ENCODE measurements around the gene BPIFB1. TPM values are rescaled to one million over a fixed set of nuclear protein-coding genes. Genes with fewer than 3 reads are reported as not detected.

Gene BPIFB1
- total and polyA plus RNA-seq, 7 donors = not detected

DNA sequence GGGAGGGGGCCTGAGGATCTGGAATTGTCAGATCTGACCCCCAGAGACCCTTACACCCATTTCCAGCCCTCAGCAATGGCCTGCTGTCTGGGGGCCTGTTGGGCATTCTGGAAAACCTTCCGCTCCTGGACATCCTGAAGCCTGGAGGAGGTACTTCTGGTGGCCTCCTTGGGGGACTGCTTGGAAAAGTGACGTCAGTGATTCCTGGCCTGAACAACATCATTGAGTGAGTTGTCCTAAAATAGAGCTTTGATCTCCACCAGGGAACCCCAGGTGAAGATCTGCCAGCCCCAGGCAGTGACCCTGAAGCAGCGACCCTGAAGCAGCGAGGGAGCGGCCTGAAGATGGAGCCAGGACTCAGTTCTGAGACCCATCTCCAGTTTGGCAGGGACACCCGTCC is 45.0 kb upstream of the BPIFB1 start:
- intact Hi-C loops (cut with DNase I) = no loop called here
- Histone ChIP-seq H3K36me3 (no peaks in the 10 kb centered on the region), H3K27ac (no peak overlapping the region), H3K4me3 (no peak overlapping the region), H3K4me1 (no peaks in the 10 kb centered on the region), H3K9me3 (no peaks in the 10 kb centered on the region), H3K27me3 (peaks cover 0 to 18% (median 0%) of the 10 kb centered on the region in 3 donors)
- 64 to 79% methylated on average over 6 of the region's 6 CpGs for WGBS, 2 donors
- DNase-seq = no peak
- TF ChIP-seq EP300 (IDR thresholded peaks at IDR 0.05) (no peak), POLR2AphosphoS5 (IDR thresholded peaks at IDR 0.05) (no peak), POLR2A (IDR thresholded peaks at IDR 0.05) (no peak)
- TF ChIP-seq, protein P1, sequence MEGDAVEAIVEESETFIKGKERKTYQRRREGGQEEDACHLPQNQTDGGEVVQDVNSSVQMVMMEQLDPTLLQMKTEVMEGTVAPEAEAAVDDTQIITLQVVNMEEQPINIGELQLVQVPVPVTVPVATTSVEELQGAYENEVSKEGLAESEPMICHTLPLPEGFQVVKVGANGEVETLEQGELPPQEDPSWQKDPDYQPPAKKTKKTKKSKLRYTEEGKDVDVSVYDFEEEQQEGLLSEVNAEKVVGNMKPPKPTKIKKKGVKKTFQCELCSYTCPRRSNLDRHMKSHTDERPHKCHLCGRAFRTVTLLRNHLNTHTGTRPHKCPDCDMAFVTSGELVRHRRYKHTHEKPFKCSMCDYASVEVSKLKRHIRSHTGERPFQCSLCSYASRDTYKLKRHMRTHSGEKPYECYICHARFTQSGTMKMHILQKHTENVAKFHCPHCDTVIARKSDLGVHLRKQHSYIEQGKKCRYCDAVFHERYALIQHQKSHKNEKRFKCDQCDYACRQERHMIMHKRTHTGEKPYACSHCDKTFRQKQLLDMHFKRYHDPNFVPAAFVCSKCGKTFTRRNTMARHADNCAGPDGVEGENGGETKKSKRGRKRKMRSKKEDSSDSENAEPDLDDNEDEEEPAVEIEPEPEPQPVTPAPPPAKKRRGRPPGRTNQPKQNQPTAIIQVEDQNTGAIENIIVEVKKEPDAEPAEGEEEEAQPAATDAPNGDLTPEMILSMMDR (IDR thresholded peaks at IDR 0.05) = no peak

- 10 to 20% methylated on average over 1 of the region's 1 CpG for WGBS, 2 donors
- TF ChIP-seq POLR2A (IDR thresholded peaks at IDR 0.05) (no peak), EP300 (IDR thresholded peaks at IDR 0.05) (no peak), POLR2AphosphoS5 (IDR thresholded peaks at IDR 0.05) (no peak)
- TF ChIP-seq, protein P1 (IDR thresholded peaks at IDR 0.05) = no peak
- Histone ChIP-seq H3K27ac (no peak overlapping the region), H3K4me1 (no peaks in the 10 kb centered on the region), H3K36me3 (no peaks in the 10 kb centered on the region), H3K27me3 (peaks cover 0 to 11% (median 0%) of the 10 kb centered on the region in 3 donors), H3K4me3 (no peak overlapping the region), H3K9me3 (no peaks in the 10 kb centered on the region)
- intact Hi-C loops (cut with DNase I) = no loop called here
- no peak for DNase-seq
Measured at GRCh38 chr20:33239418-33239817, 43.6 kb upstream of the BPIFB1 start.

GRCh38 chr20:33239979-33240736 is 42.9 kb upstream of the BPIFB1 start:
- no peak for DNase-seq
- TF ChIP-seq EP300 (IDR thresholded peaks at IDR 0.05) (no peak), POLR2AphosphoS5 (IDR thresholded peaks at IDR 0.05) (no peak), POLR2A (IDR thresholded peaks at IDR 0.05) (no peak)
- TF ChIP-seq, protein P1 (IDR thresholded peaks at IDR 0.05) = no peak
- no peaks in the 10 kb centered on the region for H3K9me3 ChIP-seq
- intact Hi-C loops (cut with DNase I) = no loop called here
- WGBS, 2 donors = 63 to 71% methylated on average over 4 of the region's 4 CpGs
- H3K4me1 ChIP-seq = no peaks in the 10 kb centered on the region
- H3K36me3 ChIP-seq = no peaks in the 10 kb centered on the region
- no peak overlapping the region for H3K4me3 ChIP-seq
- peaks cover 0 to 9% (median 0%) of the 10 kb centered on the region in 3 donors for H3K27me3 ChIP-seq
- H3K27ac ChIP-seq = no peak overlapping the region

- no peak for TF ChIP-seq POLR2AphosphoS5 (IDR thresholded peaks at IDR 0.05)
- no peak for TF ChIP-seq EP300 (IDR thresholded peaks at IDR 0.05)
- TF ChIP-seq POLR2A (IDR thresholded peaks at IDR 0.05) = no peak
- TF ChIP-seq, protein P1 (IDR thresholded peaks at IDR 0.05) = no peak
- no peaks in the 10 kb centered on the region for H3K36me3 ChIP-seq
- peaks cover 0 to 1% (median 0%) of the 10 kb centered on the region in 3 donors for H3K27me3 ChIP-seq
- H3K9me3 ChIP-seq = no peaks in the 10 kb centered on the region
- H3K4me3 ChIP-seq = no peak overlapping the region
- 70 to 74% methylated on average over 5 of the region's 5 CpGs for WGBS, 2 donors
- no peak for DNase-seq
- no peaks in the 10 kb centered on the region for H3K4me1 ChIP-seq
- intact Hi-C loops (cut with DNase I) = no loop called here
- H3K27ac ChIP-seq = no peak overlapping the region
Measured at GRCh38 chr20:33240923-33241322, 42.1 kb upstream of the BPIFB1 start.

All from sigmoid colon (tissue), 7 donors.